ENCODE results near the gene IMMP2L.
"Not testable (repeated sequence)": the region's sequence is repeated elsewhere in the genome, so short reads cannot be mapped to it uniquely, and the experiment has no call there.

The IMMP2L gene

DNA sequence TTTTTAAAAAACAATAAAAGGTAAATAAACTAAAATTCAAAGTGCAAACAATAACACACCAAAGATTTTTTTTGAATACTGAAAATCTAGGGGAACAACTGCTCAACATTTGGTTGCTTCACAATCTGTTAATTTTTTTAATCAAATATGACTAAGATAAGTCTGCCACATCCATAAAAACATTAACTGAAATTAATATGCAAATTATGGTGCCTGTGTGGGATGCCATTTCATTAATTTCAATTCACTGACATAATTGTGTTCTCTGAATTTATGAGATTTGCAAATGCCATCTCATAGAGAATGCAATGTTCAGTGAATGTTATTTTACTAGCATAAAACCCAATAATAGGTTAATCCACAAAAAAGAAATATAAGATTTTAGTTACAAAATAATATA, 237.5 kb downstream of the IMMP2L start:
- DNase-seq = no peak

DNA sequence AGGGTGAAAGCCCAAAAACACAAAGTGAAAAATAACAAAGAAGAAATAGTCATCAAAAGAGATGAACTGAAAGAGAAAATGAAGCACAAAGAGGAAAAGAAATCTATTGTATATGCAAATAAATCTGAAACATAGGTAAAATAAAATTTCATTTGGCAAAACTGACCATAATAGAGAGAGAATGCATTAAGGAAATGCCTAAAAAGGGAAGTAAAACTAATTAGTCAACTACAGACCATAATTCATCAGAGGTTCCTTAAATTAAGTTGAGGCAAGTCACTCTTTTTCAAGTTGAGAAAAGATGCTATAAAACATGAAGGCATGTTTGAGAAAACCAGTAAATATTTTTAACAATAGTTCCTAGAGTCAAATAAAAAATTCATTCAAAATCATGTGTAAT, 238.1 kb downstream of the IMMP2L start:
- DNase-seq = no peak

DNA sequence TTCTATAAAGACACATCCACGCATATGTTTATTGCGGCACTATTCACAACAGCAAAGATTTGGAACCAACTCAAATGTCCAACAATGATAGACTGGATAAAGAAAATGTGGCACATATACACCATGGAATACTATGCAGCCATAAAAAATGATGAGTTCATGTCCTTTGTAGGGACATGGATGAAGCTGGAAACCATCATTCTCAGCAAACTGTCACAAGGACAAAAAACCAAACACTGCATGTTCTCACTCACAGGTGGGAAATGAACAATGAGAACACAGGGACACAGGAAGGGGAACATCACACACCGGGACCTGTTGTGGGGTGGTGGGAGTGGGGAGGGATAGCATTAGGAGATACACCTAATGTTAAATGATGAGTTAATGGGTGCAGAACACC, 238.6 kb downstream of the IMMP2L start:
- not testable (repeated sequence) for DNase-seq

DNA sequence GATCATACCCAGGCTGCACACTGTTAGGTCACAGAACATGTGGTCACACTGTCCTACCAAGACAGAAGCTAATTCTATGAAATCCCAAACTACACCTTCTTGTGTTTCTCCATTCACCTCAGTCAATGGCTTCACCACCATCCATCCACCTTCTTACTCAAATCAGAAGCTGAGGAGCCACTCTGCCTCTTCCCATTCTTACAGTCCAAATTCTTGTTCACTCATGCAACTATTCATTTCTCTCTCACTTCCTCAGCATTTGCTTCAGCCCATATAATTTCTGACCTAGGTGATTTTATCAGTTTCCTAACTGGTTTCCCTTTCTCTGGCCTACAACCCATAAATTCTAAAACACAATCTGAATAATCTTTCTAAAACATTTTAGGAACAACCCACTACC, 242.2 kb downstream of the IMMP2L start:
- DNase-seq = no peak

DNA sequence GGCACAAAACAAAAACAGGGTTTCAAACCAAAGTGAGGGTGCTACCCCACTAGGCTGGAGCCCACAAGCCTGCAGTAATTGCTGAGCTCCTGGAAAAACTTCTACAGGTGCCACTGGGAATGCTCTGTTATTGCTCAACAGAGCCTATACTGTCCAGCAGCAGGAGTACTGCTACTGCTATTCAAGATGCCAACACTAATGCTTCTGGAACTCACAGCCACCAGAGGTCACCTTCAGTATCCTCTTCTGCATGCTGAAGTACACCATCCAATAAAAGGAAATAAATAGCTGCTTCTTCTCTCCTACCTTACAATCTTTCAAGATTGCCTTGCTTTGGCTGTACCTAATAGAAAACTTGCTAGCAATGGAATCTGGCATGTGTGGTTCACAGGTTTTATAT, 249.3 kb downstream of the IMMP2L start:
- DNase-seq = no peak

DNA sequence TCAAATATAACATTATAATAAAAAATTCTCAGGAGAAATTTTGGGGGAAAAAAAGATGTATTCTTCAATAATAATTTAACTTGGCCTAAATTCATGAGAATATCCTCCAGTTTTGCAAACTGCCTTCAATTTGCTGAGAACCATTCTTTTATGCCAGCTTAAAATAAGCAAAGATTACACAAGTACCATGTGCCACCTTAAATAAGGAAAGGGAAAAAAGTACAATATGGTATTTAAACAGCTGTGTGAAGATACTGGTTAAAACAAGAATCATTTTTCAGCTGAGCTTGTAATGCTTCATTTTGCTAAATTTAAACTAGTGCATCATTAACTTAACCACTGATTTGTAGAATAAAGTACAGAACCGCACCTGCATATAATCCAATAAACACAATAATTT, 253.6 kb downstream of the IMMP2L start:
- no peak for DNase-seq

DNA sequence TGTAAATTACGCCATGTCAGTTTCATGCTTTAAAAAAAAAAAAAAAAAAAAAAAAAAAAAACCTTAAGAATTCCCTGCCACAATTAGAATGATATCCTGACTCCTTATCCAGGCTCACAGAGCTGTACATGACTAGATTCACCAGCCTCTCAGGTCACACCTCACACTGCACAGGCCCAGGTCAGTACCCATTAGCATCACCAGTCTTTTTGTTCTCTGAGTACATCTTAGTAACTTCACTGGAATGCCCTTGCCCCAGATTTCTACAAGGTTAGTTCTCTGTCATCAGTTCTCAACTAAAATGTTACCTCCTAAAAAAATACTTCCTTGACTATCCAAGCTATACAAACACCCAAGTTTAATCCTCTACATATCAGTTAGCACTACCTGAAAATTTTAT, 260.4 kb downstream of the IMMP2L start:
- no peak for DNase-seq

DNA sequence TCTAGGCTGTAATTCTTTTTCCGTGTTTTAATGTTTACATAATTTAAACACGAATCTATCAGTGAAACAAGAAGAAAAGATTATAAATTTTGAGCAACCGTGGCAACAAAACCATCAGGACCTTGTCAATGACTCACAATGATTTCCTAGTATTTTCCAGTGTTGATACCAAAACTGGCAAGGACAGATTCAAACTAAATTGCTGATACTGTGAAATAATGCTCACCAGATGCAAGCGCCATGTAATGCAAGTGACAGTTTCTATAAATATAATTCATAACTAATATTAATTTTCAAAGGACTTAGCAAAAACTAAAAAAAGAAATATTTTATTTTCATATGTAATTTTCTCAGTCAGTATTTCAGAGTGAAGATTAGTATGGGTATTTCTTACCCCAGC, 267.8 kb downstream of the IMMP2L start:
- no peak for DNase-seq

DNA sequence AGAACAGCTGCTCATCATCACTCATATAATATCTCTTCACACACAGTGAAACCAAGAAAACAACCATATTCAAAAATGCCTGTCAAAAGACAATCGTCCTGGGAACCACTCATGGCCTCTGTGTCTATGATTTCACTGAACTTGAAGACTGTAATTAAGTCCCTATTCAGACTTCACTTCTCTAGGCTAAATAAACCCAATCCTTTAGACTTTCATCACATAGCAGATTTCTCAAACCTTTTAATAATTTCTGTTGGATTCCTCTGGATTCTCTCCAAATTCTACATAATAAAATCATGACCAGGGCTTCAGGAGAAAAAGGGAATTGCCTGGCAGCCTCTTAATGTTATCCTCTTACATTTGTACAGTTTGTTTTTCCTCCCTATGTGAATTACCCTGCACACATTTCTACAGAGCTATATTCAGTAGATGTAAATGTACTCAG, 270.2 kb downstream of the IMMP2L start:
- no peak for DNase-seq

DNA sequence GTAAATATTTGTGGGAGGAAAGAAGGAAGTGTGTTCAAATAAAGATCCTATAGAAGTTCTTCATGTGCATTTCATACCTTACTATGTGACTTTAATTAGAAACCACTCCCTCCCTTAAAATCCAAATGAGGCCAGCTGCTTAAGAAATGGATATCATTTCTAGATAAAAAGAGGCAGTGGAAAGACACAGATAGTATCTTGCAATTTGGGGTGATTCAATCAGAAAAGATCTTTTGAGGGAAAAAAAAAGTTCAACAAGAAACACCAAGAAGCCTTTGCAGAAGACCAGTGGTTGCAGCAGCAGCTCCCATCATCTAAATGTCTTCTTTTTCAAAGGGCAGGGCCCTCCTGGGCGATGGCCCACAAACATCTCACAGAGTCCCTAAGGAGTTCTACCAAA, 271.3 kb downstream of the IMMP2L start:
- no peak for DNase-seq

DNA sequence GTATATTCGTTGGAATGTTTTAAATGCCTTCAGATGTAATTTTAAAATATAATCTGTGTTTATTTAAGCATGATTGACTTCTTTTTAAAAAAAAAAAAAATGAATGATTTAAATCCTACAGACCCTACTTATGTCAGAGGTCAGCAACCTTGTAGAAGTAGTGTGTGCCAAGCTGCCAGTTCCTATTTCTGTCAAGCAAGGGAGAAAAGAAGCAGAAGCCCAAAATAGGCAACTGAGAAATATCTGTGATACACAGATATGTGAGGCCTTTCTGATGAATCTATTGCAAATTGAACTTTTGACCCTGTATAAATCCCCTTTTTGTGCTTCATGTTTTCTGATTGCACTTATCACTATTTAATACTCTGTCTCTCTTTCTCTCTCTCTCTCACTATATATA, 271.9 kb downstream of the IMMP2L start:
- DNase-seq = no peak

DNA sequence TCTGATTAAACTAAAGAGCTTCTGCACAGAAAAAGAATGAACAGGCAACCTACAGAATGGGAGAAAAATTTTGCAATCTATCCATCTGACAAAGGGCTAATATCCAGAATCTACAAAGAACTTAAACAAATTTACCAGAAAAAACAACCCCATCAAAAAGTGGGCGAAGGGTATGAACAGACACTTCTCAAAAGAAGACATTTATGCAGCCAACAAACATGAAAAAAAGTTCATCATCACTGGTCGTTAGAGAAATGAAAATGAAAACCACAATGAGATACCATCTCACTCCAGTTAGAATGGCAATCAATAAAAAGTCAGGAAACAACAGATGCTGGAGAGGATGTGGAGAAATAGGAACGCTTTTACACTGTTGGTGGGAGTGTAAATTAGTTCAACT, 273.9 kb downstream of the IMMP2L start:
- not testable (repeated sequence) for DNase-seq

DNA sequence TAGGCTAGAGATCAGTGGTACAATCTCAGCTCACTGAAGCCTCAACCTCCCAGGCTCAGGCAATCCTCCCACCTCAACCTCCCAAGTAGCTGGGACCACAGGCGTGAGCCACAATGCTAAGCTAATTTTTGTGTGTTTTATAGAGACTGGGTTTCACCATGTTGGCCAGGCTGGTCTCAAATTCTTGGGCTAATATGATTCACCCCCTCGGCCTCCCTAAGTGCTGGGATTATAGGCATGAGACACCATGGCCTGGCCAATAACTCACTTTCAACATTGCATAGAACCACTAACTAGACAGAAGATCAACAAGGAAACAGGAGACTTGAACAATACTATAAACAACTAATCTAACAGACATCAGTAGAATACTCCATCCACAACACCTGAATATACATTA, 279.7 kb downstream of the IMMP2L start:
- DNase-seq = no peak

DNA sequence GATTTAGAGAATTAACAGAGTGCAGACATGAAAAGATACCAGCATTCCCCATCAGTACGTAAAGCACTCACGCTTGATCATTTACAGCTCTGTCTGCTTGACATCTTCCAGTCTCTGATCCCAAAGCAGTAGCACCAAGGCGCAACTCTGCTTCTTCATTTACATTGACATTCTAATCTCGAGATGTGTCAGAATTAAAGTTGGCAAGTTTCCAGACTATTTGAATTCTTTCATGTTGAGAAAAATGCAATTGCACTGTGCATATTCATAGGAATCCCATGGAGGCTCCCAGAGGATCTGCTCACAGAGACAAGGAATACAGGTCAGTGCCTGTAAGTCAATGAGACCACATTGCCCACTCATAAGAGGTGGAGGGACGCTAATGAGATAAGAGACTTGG, 287.4 kb downstream of the IMMP2L start:
- no peak for DNase-seq

DNA sequence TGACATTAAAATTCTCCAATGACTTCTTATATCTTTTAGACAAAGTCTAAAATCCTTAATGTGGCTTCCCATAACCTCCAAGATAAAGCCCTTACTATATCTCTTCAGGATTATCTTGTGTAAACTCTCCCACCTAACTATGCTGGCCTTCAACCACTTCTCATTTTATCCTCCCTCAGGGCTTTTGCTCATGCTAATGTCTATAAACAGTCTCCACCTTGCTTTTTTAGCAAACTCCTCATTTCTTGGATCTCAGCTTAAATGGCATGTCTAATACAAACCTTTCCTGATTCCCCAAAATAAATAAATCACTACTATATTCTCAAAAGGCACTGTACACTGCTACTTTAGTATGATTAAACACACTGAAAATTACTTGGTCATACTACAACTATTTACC, 290.2 kb downstream of the IMMP2L start:
- DNase-seq = no peak

DNA sequence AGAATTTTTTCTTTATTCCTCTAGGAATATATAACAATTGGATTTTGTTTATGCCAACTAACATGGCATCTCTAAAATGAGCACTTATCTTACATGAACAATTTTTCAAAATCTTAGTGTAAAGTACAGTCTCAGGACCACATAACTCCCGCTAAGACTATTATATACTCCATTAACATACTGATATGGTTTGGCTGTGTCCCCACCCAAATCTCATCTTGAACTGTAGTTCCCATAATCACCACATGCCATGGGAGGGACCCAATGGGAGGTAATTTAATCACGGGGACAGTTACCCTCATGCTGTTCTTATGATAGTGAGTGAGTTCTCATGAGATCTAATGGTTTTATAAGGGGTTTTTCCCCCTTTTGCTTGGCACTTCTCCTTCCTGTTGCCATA, 291.5 kb downstream of the IMMP2L start:
- DNase-seq = not testable (repeated sequence)

DNA sequence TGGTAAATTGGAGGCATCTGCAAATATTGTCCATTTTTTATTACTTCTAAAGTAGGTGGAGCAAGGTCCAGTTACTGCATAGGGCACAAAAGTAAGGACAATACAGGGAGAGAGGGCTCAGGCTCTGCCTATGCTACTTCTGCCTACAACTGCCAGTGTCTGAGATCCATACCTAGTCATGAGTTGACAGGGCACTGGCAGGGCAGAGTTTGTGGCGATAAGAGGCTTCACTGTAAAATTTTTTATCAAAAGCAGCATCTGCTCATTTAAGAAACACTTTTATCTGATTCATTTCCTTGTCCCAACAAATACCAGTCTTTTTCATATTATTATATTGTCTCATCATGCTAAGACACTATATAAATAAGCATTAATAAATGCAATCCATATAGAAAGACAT, 293.4 kb downstream of the IMMP2L start:
- no peak for DNase-seq

DNA sequence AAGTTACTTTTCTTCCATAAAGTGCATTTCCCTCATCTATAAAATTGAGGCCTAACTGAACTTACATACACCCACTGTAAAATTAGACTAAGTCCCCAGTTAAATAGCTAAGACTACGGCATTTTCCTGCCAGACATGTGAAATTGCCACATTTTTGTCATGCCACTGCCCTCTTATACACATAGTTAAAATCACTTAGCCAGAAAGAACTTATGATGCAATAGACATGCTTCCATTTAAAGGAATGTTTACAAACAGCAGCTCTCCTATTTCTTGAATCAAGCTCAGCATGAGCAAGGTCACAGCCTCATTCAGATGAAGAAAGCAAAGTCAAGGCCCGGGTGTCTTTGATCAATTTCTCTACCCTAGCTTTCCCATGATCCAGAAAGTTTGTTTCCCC, 295.7 kb downstream of the IMMP2L start:
- DNase-seq = no peak

DNA sequence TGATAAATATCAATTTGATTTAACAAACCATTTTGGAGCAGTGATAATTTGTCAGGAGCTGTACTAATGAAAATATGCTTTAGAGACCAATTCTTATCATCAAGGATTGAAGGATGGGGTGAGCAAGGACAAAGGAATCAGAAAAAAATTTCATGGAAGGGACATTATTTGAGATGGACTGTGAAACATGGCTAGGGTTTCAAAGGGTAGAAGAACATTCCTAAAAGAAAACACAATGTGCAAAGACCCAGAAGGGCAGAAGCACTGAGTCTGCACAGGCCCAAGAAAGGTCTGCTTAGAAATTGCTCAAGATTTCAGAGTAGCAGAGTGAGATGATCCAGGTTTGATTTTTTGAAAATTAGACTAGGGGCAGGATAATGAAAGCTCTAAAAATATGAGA, 296.9 kb downstream of the IMMP2L start:
- DNase-seq = no peak

DNA sequence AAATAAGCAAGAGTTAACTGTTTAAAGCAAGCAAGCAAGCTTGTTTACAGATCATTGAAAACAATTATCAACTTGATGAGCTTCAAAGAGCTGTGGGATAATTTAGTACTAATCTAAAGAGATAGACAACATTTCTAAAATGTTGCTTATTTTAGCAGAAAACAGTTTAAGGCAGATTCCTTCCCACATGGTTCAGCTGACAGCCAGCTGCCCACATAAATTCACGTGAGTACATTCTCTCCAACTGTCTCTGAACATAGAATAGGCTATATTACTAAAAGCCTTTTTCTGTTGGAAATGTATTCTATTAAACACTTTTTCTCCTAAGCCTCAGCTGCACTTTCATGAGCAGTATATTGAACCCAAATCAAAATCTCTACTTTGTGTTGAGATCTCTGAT, 297.3 kb downstream of the IMMP2L start:
- DNase-seq = no peak

DNA sequence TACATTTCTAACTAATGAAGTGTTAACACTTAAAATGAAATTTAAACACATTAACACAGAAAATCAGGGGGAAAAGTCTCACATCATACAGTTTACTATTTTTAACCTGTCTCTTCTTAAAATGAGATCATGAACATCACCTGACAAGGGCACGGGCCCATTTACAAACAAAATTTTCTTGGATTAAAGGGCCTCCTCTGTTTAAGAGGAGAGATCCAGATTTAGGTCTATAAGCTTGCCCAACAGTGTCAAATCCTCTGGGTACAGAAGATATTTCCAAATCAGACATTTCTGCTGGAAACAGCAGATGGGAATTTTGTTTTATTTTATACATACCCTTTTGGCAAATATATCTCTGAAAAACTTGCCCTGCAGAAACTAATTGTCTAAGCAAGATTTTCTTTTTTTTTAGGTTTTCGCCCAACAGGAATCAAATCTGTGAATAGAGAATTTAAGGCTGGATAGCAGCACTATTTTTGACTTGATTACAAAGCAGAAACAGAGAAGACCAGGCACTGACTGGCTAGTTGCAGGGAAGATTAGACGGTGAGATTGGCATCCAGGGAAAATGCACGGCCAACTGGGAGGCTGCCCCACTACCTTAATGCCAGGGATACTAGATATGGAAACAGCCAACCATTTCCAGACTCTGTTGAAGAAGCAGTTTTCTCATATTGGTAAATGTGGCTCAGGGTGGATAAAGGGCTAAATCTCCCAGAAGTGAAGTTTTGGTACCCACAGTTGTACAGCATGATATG, 298.0 kb downstream of the IMMP2L start:
- DNase-seq = no peak

DNA sequence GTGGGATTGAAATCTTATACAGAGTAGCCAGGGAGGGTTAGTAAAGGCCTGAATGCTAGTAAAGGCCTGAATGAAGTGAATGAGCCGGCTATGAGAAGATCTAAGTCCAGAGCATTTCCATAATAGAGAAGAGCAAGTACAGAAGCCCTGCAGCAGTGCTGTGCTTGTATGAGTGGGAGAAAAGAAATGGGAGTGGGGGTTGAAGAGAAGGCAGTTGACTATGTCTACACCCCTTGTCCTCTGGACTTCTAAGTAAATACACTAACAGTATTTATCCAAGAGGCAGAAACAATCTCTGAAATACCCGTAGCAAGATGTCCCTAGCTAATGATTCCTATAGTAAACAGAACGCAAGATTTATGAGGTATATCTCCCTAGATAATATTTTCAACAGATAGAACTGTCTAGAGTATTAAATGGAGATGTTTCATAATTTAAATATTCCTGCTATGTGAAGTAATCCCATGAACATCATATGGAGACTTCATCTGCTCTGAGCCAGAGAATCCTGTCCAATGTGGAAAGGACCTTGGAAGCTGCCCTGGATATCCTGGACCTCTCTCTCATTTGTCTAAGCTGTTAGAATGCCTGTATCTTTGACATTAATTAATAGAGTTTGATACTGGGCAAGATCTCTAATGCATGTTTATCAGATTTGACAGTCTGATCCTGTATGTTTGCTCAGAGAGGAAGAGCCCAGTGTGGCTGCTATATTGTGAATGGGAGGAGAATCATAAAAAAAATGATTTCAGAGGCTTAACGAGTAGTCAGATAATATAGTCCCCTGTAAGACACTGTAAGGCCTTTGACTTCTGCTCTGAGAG, 299.8 kb downstream of the IMMP2L start:
- no peak for DNase-seq

DNA sequence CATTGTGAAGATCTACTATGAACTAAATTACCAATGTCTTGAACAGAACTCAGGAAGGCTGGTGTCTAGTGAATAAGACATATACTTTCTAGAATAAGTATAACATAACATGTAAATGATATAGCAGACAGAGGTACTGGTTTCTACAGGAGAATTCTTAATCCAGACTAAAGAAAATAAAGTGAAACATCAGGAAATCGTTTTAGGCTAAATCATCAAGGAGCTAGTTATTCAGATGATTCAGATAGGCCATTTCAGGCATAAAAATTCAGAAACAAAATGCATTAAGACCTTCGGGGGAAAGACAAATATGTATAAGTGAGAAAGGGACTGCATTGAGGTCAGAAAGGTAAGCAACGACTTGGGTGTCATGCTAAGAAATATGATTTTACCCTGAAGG, 300.8 kb downstream of the IMMP2L start:
- no peak for DNase-seq

DNA sequence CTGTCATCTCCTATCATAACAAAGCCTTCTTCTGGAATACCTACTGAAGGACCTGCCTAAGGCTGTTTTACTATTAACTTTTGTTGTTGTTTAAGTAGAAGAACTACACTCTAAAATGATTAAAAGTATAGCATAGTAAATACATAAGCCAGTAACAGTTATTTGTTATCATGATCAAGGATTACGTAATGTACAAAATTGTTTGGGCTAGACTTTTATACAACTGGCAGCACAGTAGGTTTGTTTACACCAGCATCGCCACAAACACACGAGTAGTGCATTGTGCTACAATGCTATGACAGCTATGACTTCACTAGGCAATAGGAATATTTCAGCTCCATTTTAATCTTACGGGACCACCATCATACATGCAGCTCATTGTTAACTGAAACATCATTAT, 302.3 kb downstream of the IMMP2L start:
- DNase-seq = no peak

DNA sequence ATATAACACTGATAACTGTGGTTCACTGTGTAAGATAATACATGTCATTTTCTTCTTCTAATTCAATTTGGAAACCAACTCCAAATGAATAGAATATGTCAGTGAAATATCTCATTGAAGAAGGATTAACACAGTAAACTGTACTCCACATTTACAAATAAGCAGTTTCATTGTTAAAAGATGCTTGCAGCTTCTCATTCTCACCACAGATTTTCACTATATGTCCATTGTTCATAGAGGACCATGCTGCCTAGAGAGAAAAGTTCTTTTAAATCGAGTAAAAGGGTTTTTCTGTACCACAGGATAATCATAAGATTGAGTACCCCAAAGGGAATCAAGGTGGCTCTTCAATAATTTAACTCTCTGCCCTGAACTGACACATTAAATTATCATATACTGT, 305.9 kb downstream of the IMMP2L start:
- DNase-seq = no peak
